PFSK-1 (cell line): ENCODE results near the gene EPHA8.

Source experiments
- FOXP2 ChIP-seq: optimal IDR thresholded peaks from 2 replicates; pipeline ENCODE3; 2011; ENCODE audit warnings: borderline replicate concordance, control low read depth, inconsistent platforms; ENCODE audit not compliant: insufficient read depth; ENCODE audit errors: extremely low read length, extremely low read depth
- POLR2AphosphoS5 ChIP-seq: IDR thresholded peaks from 2 replicates; pipeline ENCODE4 v1.6.1; 2012; ENCODE audit warnings: low read depth, mild to moderate bottlenecking, control low read depth, low read length, moderate library complexity
- SIN3A ChIP-seq: IDR thresholded peaks from 2 replicates; pipeline ENCODE4 v1.6.1; 2012; ENCODE audit warnings: mild to moderate bottlenecking, low read length, moderate library complexity, borderline replicate concordance; ENCODE audit not compliant: insufficient read depth
- TAF1 ChIP-seq: IDR thresholded peaks from 2 replicates; pipeline ENCODE4 v1.6.1; 2012; ENCODE audit warnings: low read length, control low read depth, borderline replicate concordance; ENCODE audit not compliant: insufficient read depth
- TF ChIP-seq, protein P1 (sequence below), 2 experiments: IDR thresholded peaks; 2 replicates each; pipeline versions ENCODE4 v1.6.1 to v1.8.0; 2011 to 2012; ENCODE audit warnings: low read depth in 2 of 2, low read length in 2 of 2, control low read depth in 1 of 2, inconsistent platforms in 1 of 2, mild to moderate bottlenecking in 1 of 2, moderate library complexity in 1 of 2; ENCODE audit not compliant: insufficient read depth in 1 of 2

The EPHA8 gene

GRCh38 chr1:22636927-22637326, 73.6 kb downstream of the EPHA8 start:
- TF ChIP-seq TAF1 (no peak), SIN3A (no peak), POLR2AphosphoS5 (no peak)
- TF ChIP-seq, protein P1, sequence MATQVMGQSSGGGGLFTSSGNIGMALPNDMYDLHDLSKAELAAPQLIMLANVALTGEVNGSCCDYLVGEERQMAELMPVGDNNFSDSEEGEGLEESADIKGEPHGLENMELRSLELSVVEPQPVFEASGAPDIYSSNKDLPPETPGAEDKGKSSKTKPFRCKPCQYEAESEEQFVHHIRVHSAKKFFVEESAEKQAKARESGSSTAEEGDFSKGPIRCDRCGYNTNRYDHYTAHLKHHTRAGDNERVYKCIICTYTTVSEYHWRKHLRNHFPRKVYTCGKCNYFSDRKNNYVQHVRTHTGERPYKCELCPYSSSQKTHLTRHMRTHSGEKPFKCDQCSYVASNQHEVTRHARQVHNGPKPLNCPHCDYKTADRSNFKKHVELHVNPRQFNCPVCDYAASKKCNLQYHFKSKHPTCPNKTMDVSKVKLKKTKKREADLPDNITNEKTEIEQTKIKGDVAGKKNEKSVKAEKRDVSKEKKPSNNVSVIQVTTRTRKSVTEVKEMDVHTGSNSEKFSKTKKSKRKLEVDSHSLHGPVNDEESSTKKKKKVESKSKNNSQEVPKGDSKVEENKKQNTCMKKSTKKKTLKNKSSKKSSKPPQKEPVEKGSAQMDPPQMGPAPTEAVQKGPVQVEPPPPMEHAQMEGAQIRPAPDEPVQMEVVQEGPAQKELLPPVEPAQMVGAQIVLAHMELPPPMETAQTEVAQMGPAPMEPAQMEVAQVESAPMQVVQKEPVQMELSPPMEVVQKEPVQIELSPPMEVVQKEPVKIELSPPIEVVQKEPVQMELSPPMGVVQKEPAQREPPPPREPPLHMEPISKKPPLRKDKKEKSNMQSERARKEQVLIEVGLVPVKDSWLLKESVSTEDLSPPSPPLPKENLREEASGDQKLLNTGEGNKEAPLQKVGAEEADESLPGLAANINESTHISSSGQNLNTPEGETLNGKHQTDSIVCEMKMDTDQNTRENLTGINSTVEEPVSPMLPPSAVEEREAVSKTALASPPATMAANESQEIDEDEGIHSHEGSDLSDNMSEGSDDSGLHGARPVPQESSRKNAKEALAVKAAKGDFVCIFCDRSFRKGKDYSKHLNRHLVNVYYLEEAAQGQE (IDR thresholded peaks at IDR 0.05; ENCODE audit: insufficient read depth in 1 of 2, low read depth in 2 of 2, low read length in 2 of 2): no peak

GRCh38 chr1:22637907-22638445, 74.7 kb downstream of the EPHA8 start:
- TF ChIP-seq FOXP2: no peak
- TF ChIP-seq, protein P1 (IDR thresholded peaks at IDR 0.05; ENCODE audit: insufficient read depth in 1 of 2, low read depth in 2 of 2, low read length in 2 of 2): no peak
- no peak for TF ChIP-seq TAF1
- no peak for TF ChIP-seq SIN3A
- TF ChIP-seq POLR2AphosphoS5: no peak

- TF ChIP-seq, protein P1 (IDR thresholded peaks at IDR 0.05; ENCODE audit: insufficient read depth in 1 of 2, low read depth in 2 of 2, low read length in 2 of 2): no peak
- no peak for TF ChIP-seq FOXP2
- no peak for TF ChIP-seq TAF1
- no peak for TF ChIP-seq POLR2AphosphoS5
- no peak for TF ChIP-seq SIN3A
These were observed 75.4 kb downstream of the EPHA8 start for GRCh38 chr1:22638476-22639234.

GRCh38 chr1:22639286-22639685, 76.0 kb downstream of the EPHA8 start:
- TF ChIP-seq, protein P1 (IDR thresholded peaks at IDR 0.05; ENCODE audit: insufficient read depth in 1 of 2, low read depth in 2 of 2, low read length in 2 of 2): no peak
- no peak for TF ChIP-seq SIN3A
- no peak for TF ChIP-seq TAF1
- no peak for TF ChIP-seq POLR2AphosphoS5
- TF ChIP-seq FOXP2: no peak
